ENCODE measurements around the gene UACA. TPM values are rescaled to one million over a fixed set of nuclear protein-coding genes. Genes with fewer than 3 reads are reported as not detected.

Gene UACA
- total and polyA plus RNA-seq, 2 experiments from 2014 or later = 21.5 to 35.8 TPM

GRCh38 chr15:70786996-70787395, 23.6 kb upstream of the UACA start:
- Histone ChIP-seq H3F3A (replicated peaks; ENCODE audit: low read depth) (no peaks in the 10 kb centered on the region), H3K4me3 (no peak overlapping the region), H3K27me3 (ENCODE audit: insufficient read depth) (no peaks in the 10 kb centered on the region), H3K36me3 (ENCODE audit: insufficient read depth) (no peaks in the 10 kb centered on the region), H3K27ac (ENCODE audit: low read depth) (no peak overlapping the region), H3K4me2 (no peak overlapping the region), H3K79me2 (replicated peaks; ENCODE audit: insufficient read depth) (no peaks in the 10 kb centered on the region), H2AFZ (no peak overlapping the region), H4K20me1 (replicated peaks; ENCODE audit: insufficient read depth) (no peaks in the 10 kb centered on the region), H3K9me2 (ENCODE audit: insufficient read depth) (no peaks in the 10 kb centered on the region), H3K4me1 (ENCODE audit: insufficient read depth) (no peaks in the 10 kb centered on the region)
- Mint-ChIP-seq H3K27ac (no peak overlapping the region), H3K4me1 (peaks cover 3% of the 10 kb centered on the region; the same call in 1 of the 3 replicates), H3K36me3 (ENCODE audit: low read depth) (no peaks in the 10 kb centered on the region), H3K9me3 (no peaks in the 10 kb centered on the region), H3K4me3 (no peak overlapping the region), H3K27me3 (ENCODE audit: insufficient read depth, low read depth, poor library complexity) (no peaks in the 10 kb centered on the region)
- ATAC-seq (no peak), DNase-seq (ENCODE audit: low spot score) (no peak)
- TF ChIP-seq JUNB (IDR thresholded peaks at IDR 0.05; ENCODE audit: unreplicated experiment) (no peak), ZNF331 (CRISPR knock-in tag; IDR thresholded peaks at IDR 0.05; ENCODE audit: low read depth) (no peak), CTCF (conservative IDR thresholded peaks at IDR 0.05; ENCODE audit: low read depth in 2 of 2) (no peak), POLR2AphosphoS5 (IDR thresholded peaks at IDR 0.05; ENCODE audit: low read depth) (no peak), NANOG (IDR thresholded peaks at IDR 0.05; ENCODE audit: borderline replicate concordance) (no peak)

GRCh38 chr15:70783610-70784022, 20.3 kb upstream of the UACA start:
- no peak overlapping the region for H2AFZ ChIP-seq
- no peaks in the 10 kb centered on the region for H3K27me3 ChIP-seq (ENCODE audit: insufficient read depth)
- no peak overlapping the region for H3K4me3 Mint-ChIP-seq
- no peak for TF ChIP-seq EZH2phosphoT487 (IDR thresholded peaks at IDR 0.05; ENCODE audit: unreplicated experiment)
- no peak for TF ChIP-seq ZNF331 (CRISPR knock-in tag; IDR thresholded peaks at IDR 0.05; ENCODE audit: low read depth)
- TF ChIP-seq REST (IDR thresholded peaks at IDR 0.05; ENCODE audit: unreplicated experiment) = no peak
- no peak for TF ChIP-seq CTCF (conservative IDR thresholded peaks at IDR 0.05; ENCODE audit: low read depth in 2 of 2)
- TF ChIP-seq ETS1 (IDR thresholded peaks at IDR 0.05) = no peak
- no peak for TF ChIP-seq EZH2 (IDR thresholded peaks at IDR 0.05; ENCODE audit: low read depth, unreplicated experiment)
- TF ChIP-seq STAT1 (IDR thresholded peaks at IDR 0.05; ENCODE audit: unreplicated experiment) = no peak
- no peak for TF ChIP-seq NANOG (IDR thresholded peaks at IDR 0.05; ENCODE audit: borderline replicate concordance)
- TF ChIP-seq POLR2AphosphoS5 (IDR thresholded peaks at IDR 0.05; ENCODE audit: low read depth) = no peak

More at GRCh38 chr15:70783610-70784022, 20.3 kb upstream of the UACA start:
- no peaks in the 10 kb centered on the region for H3F3A ChIP-seq (replicated peaks; ENCODE audit: low read depth)
- H3K4me2 ChIP-seq = no peak overlapping the region
- H3K4me3 ChIP-seq = no peak overlapping the region
- ATAC-seq (no peak), DNase-seq (ENCODE audit: low spot score) (no peak)
- H3K4me1 ChIP-seq (ENCODE audit: insufficient read depth) = no peaks in the 10 kb centered on the region
- H3K36me3 Mint-ChIP-seq (ENCODE audit: low read depth) = no peaks in the 10 kb centered on the region
- no peaks in the 10 kb centered on the region; the same call in 2 of the 3 replicates for H3K4me1 Mint-ChIP-seq
- no peaks in the 10 kb centered on the region for H3K9me2 ChIP-seq (ENCODE audit: insufficient read depth)
- no peak overlapping the region for H3K27ac ChIP-seq (ENCODE audit: low read depth)
- H3K9me3 Mint-ChIP-seq = no peaks in the 10 kb centered on the region
- H4K20me1 ChIP-seq (replicated peaks; ENCODE audit: insufficient read depth) = no peaks in the 10 kb centered on the region
- H3K27ac Mint-ChIP-seq = no peak overlapping the region
- H3K79me2 ChIP-seq (replicated peaks; ENCODE audit: insufficient read depth) = no peaks in the 10 kb centered on the region
- no peaks in the 10 kb centered on the region for H3K36me3 ChIP-seq (ENCODE audit: insufficient read depth)
- peaks cover 2% of the 10 kb centered on the region for H3K27me3 Mint-ChIP-seq (ENCODE audit: insufficient read depth, low read depth, poor library complexity)

Measured in GM23338 (cell line).